Thyroid gland (tissue), 4 donors: Measurements from ENCODE around the gene SH3BP4. TPM values are rescaled to one million over a fixed set of nuclear protein-coding genes. Genes with fewer than 3 reads are reported as not detected.
"Not testable (repeated sequence)": the region's sequence is repeated elsewhere in the genome, so short reads cannot be mapped to it uniquely, and the experiment has no call there.

Experiments used
- DNase-seq, 2 donors: peaks; one replicate each; pipeline ENCODE4 v3.0.0-alpha.2; 2019
- H3K27ac ChIP-seq, 3 donors: fragments of 200-600 bp; sonication (generic); 1 replicate in 2 of 3; 2 replicates in 1 of 3; pipeline ENCODE4 v1.5.1; 2016 to 2019; ENCODE audit warnings: mild to moderate bottlenecking in 1 of 3, moderate library complexity in 1 of 3
- H3K27me3 ChIP-seq: fragments of 200-600 bp; sonication (generic); one replicate; pipeline ENCODE4 v1.5.1; 2019
- H3K36me3 ChIP-seq, 2 donors: fragments of 200-600 bp; sonication (generic); one replicate each; pipeline ENCODE4 v1.5.1; 2016 to 2019
- H3K4me1 ChIP-seq, 2 donors: fragments of 200-600 bp; sonication (generic); one replicate each; pipeline ENCODE4 v1.5.1; 2017 to 2019
- H3K4me3 ChIP-seq, 3 donors: fragments of 200-600 bp; sonication (generic); replicated peaks in 1 of 3; 1 replicate in 2 of 3; 2 replicates in 1 of 3; pipeline ENCODE4 v1.5.1; 2016; ENCODE audit warnings: mild to moderate bottlenecking in 1 of 3
- H3K9me3 ChIP-seq: fragments of 200-600 bp; sonication (generic); one replicate; pipeline ENCODE4 v1.5.1; 2017
- CTCF ChIP-seq, 6 experiments: fragments of 200-600 bp in 3 of 6; fragments of 450-650 bp in 3 of 6; sonication (generic) in 3 of 6; IDR thresholded peaks; one replicate each; pipeline ENCODE4 v1.5.1; 2016 to 2019; ENCODE audit warnings: antibody characterized with exemption in 6 of 6, mild to moderate bottlenecking in 2 of 6, inconsistent platforms in 1 of 6, moderate library complexity in 1 of 6
- POLR2A ChIP-seq, 2 donors: fragments of 450-650 bp; IDR thresholded peaks; one replicate each; pipeline ENCODE4 v1.6.1; 2017; ENCODE audit warnings: antibody characterized with exemption in 2 of 2, mild to moderate bottlenecking in 2 of 2, moderate library complexity in 1 of 2
- WGBS, 2 donors: methylation state at CpG; one replicate each; pipeline ENCODE4 v1.1.5; 2017; 5-methylcytosine and 5-hydroxymethylcytosine counted together
- intact Hi-C: fragments of 100-400 bp; cut with DNase I; formaldehyde crosslinking; loops from one replicate; pipeline ENCODE4 v1.15.1; 2023
- total RNA-seq, 4 donors: library from RNA; depleted of rRNA; stranded (reverse); fragments of >200 nt; gene quantifications; one replicate each; pipeline ENCODE4 v1.2.3, GENCODE V29; 2016

Gene SH3BP4
- total RNA-seq, 4 donors from 2014 or later, result 36.9 to 64.6 (median 47.9) TPM

GRCh38 chr2:235010117-235010714, 58.4 kb downstream of the SH3BP4 start:
- no peaks in the 10 kb centered on the region for H3K36me3 ChIP-seq
- intact Hi-C loops, result no loop called here
- WGBS, 2 donors, result 100% methylated on average over 6 of the region's 6 CpGs
- no peaks in the 10 kb centered on the region for H3K27me3 ChIP-seq
- no peak for DNase-seq
- H3K9me3 ChIP-seq, result no peaks in the 10 kb centered on the region
- H3K4me3 ChIP-seq, result no peak overlapping the region
- peaks cover 22 to 42% of the 10 kb centered on the region in 2 donors for H3K4me1 ChIP-seq
- TF ChIP-seq POLR2A (IDR thresholded peaks at IDR 0.05) (no peak), CTCF (IDR thresholded peaks at IDR 0.05) (no peak)
- no peak overlapping the region for H3K27ac ChIP-seq

GRCh38 chr2:235011607-235011928, 59.8 kb downstream of the SH3BP4 start:
- Histone ChIP-seq H3K27me3 (no peaks in the 10 kb centered on the region), H3K9me3 (no peaks in the 10 kb centered on the region), H3K27ac (no peak overlapping the region), H3K4me1 (peaks cover 22 to 34% of the 10 kb centered on the region in 2 donors), H3K36me3 (no peaks in the 10 kb centered on the region), H3K4me3 (no peak overlapping the region)
- intact Hi-C loops, result no loop called here
- no peak for TF ChIP-seq POLR2A (IDR thresholded peaks at IDR 0.05)
- TF ChIP-seq CTCF (IDR thresholded peaks at IDR 0.05), result no peak
- DNase-seq, result no peak
- 90 to 96% methylated on average over 5 of the region's 5 CpGs for WGBS, 2 donors

GRCh38 chr2:235011929-235012631, 60.3 kb downstream of the SH3BP4 start:
- WGBS, 2 donors, result 90 to 92% methylated on average over 11 to 15 of the region's 15 CpGs
- Histone ChIP-seq H3K9me3 (no peaks in the 10 kb centered on the region), H3K4me1 (peaks cover 22 to 31% of the 10 kb centered on the region in 2 donors), H3K27ac (no peak overlapping the region), H3K27me3 (no peaks in the 10 kb centered on the region), H3K36me3 (no peaks in the 10 kb centered on the region), H3K4me3 (no peak overlapping the region)
- intact Hi-C loops, result no loop called here
- DNase-seq, result no peak
- no peak for TF ChIP-seq CTCF (IDR thresholded peaks at IDR 0.05)
- TF ChIP-seq POLR2A (IDR thresholded peaks at IDR 0.05), result no peak

GRCh38 chr2:235017441-235017840, 65.6 kb downstream of the SH3BP4 start:
- no peaks in the 10 kb centered on the region for H3K27me3 ChIP-seq
- peaks cover 0 to 5% of the 10 kb centered on the region in 2 donors for H3K4me1 ChIP-seq
- H3K4me3 ChIP-seq, result no peak overlapping the region
- no peaks in the 10 kb centered on the region for H3K9me3 ChIP-seq
- H3K36me3 ChIP-seq, result no peaks in the 10 kb centered on the region
- WGBS, 2 donors, result 65 to 72% methylated on average over 4 of the region's 4 CpGs
- no peak for TF ChIP-seq POLR2A (IDR thresholded peaks at IDR 0.05)
- no peak for TF ChIP-seq CTCF (IDR thresholded peaks at IDR 0.05)
- H3K27ac ChIP-seq, result no peak overlapping the region
- intact Hi-C loops, result no loop called here
- DNase-seq, result no peak

- H3K27me3 ChIP-seq, result no peaks in the 10 kb centered on the region
- no peak overlapping the region for H3K27ac ChIP-seq
- H3K4me3 ChIP-seq, result no peak overlapping the region
- no peak for TF ChIP-seq CTCF (IDR thresholded peaks at IDR 0.05)
- no peak for TF ChIP-seq POLR2A (IDR thresholded peaks at IDR 0.05)
- no peaks in the 10 kb centered on the region for H3K9me3 ChIP-seq
- DNase-seq, result no peak
- intact Hi-C loops, result no loop called here
- no peaks in the 10 kb centered on the region for H3K36me3 ChIP-seq
- 91 to 96% methylated on average over 5 to 6 of the region's 6 CpGs for WGBS, 2 donors
- H3K4me1 ChIP-seq, result peaks cover 0 to 5% of the 10 kb centered on the region in 2 donors
Measured at GRCh38 chr2:235018838-235019237, 67.0 kb downstream of the SH3BP4 start.

GRCh38 chr2:235020141-235020540, 68.3 kb downstream of the SH3BP4 start:
- H3K36me3 ChIP-seq, H3K4me3 ChIP-seq, H3K4me1 ChIP-seq, H3K27ac ChIP-seq, H3K27me3 ChIP-seq, intact Hi-C loops, H3K9me3 ChIP-seq, DNase-seq: not testable (repeated sequence)
- WGBS, 2 donors, result 81 to 92% methylated on average over 4 of the region's 4 CpGs
